ENCODE data around the gene LARGE1. TPM values are rescaled to one million over a fixed set of nuclear protein-coding genes. Genes with fewer than 3 reads are reported as not detected.

The LARGE1 gene
- total RNA-seq, 1 experiment from 2014 or later, result 5.8 TPM

- no TSS peak for BruUV-seq (replicated peaks)
- Mint-ChIP-seq H3K36me3 (ENCODE audit: insufficient read depth, unreplicated experiment) (no peaks in the 10 kb centered on the region), H3K27ac (ENCODE audit: unreplicated experiment) (no peak overlapping the region), H3K4me1 (ENCODE audit: low read depth, unreplicated experiment) (no peaks in the 10 kb centered on the region), H3K9me3 (ENCODE audit: unreplicated experiment) (no peaks in the 10 kb centered on the region), H3K27me3 (ENCODE audit: insufficient read depth, unreplicated experiment) (no peaks in the 10 kb centered on the region), H3K4me3 (ENCODE audit: unreplicated experiment) (no peak overlapping the region)
- TF ChIP-seq CTCF (IDR thresholded peaks at IDR 0.05; ENCODE audit: insufficient read depth in 1 of 2, low read depth in 1 of 2, low read length in 1 of 2, severe bottlenecking in 1 of 2, unreplicated experiment in 1 of 2), result no peak
- Histone ChIP-seq H3K9me3 (no peaks in the 10 kb centered on the region), H3K36me3 (ENCODE audit: control insufficient read depth, insufficient read depth, low read length) (no peaks in the 10 kb centered on the region), H3K27me3 (replicated peaks; ENCODE audit: control insufficient read depth, insufficient read depth, low read length) (no peaks in the 10 kb centered on the region), H3K4me3 (ENCODE audit: low read depth, low read length) (no peak overlapping the region), H3K4me1 (no peaks in the 10 kb centered on the region)
- CTCF ChIA-PET, result no interaction called here
- no peak for DNase-seq
- POLR2A ChIA-PET, result no interaction called here
- intact Hi-C loops (cut with micrococcal nuclease; ENCODE audit: unreplicated experiment), result no loop called here
Observed at GRCh38 chr22:33426451-33426850, 493.8 kb downstream of the LARGE1 start.

GRCh38 chr22:33421859-33422258 is 498.4 kb downstream of the LARGE1 start:
- Mint-ChIP-seq H3K9me3 (ENCODE audit: unreplicated experiment) (no peaks in the 10 kb centered on the region), H3K27me3 (ENCODE audit: insufficient read depth, unreplicated experiment) (no peaks in the 10 kb centered on the region), H3K36me3 (ENCODE audit: insufficient read depth, unreplicated experiment) (no peaks in the 10 kb centered on the region), H3K27ac (ENCODE audit: unreplicated experiment) (no peak overlapping the region), H3K4me1 (ENCODE audit: low read depth, unreplicated experiment) (peaks cover 6% of the 10 kb centered on the region), H3K4me3 (ENCODE audit: unreplicated experiment) (no peak overlapping the region)
- TF ChIP-seq CTCF (IDR thresholded peaks at IDR 0.05; ENCODE audit: insufficient read depth in 1 of 2, low read depth in 1 of 2, low read length in 1 of 2, severe bottlenecking in 1 of 2, unreplicated experiment in 1 of 2), result no peak
- DNase-seq, result no peak
- BruUV-seq (replicated peaks), result no TSS peak
- POLR2A ChIA-PET, result no interaction called here
- Histone ChIP-seq H3K27me3 (replicated peaks; ENCODE audit: control insufficient read depth, insufficient read depth, low read length) (no peaks in the 10 kb centered on the region), H3K4me3 (ENCODE audit: low read depth, low read length) (no peak overlapping the region), H3K36me3 (ENCODE audit: control insufficient read depth, insufficient read depth, low read length) (no peaks in the 10 kb centered on the region), H3K4me1 (no peaks in the 10 kb centered on the region), H3K9me3 (no peaks in the 10 kb centered on the region)
- intact Hi-C loops (cut with micrococcal nuclease; ENCODE audit: unreplicated experiment), result no loop called here
- CTCF ChIA-PET, result no interaction called here

- intact Hi-C loops (cut with micrococcal nuclease; ENCODE audit: unreplicated experiment), result no loop called here
- DNase-seq, result no peak
- ChIA-PET CTCF (no interaction called here), POLR2A (no interaction called here)
- no peaks in the 10 kb centered on the region for H3K36me3 Mint-ChIP-seq (ENCODE audit: insufficient read depth, unreplicated experiment)
- Histone ChIP-seq H3K4me3 (ENCODE audit: low read depth, low read length) (no peak overlapping the region), H3K9me3 (no peaks in the 10 kb centered on the region), H3K4me1 (no peaks in the 10 kb centered on the region), H3K36me3 (ENCODE audit: control insufficient read depth, insufficient read depth, low read length) (no peaks in the 10 kb centered on the region), H3K27me3 (replicated peaks; ENCODE audit: control insufficient read depth, insufficient read depth, low read length) (no peaks in the 10 kb centered on the region)
- no TSS peak for BruUV-seq (replicated peaks)
- no peak overlapping the region for H3K4me3 Mint-ChIP-seq (ENCODE audit: unreplicated experiment)
- no peaks in the 10 kb centered on the region for H3K27me3 Mint-ChIP-seq (ENCODE audit: insufficient read depth, unreplicated experiment)
- H3K27ac Mint-ChIP-seq (ENCODE audit: unreplicated experiment), result no peak overlapping the region
- H3K9me3 Mint-ChIP-seq (ENCODE audit: unreplicated experiment), result no peaks in the 10 kb centered on the region
- peaks cover 6% of the 10 kb centered on the region for H3K4me1 Mint-ChIP-seq (ENCODE audit: low read depth, unreplicated experiment)
- TF ChIP-seq CTCF (IDR thresholded peaks at IDR 0.05; ENCODE audit: insufficient read depth in 1 of 2, low read depth in 1 of 2, low read length in 1 of 2, severe bottlenecking in 1 of 2, unreplicated experiment in 1 of 2), result no peak
Observed at GRCh38 chr22:33418484-33418883, 501.8 kb downstream of the LARGE1 start.
